GM13977 (cell line): ENCODE measurements around the gene MSI2.

Experiments
- DNase-seq: peaks from one replicate; pipeline ENCODE4 v3.0.0; 2012; ENCODE audit warnings: low spot score
- in situ Hi-C: fragments of 300-500 bp; cut with MboI; formaldehyde crosslinking; loops from one replicate; pipeline ENCODE4 v1.12.0; 2022; ENCODE audit warnings: low sequenced_read_pairs, low pct_unique_long_range_greater_than_20kb, mixed read lengths, inconsistent platforms; ENCODE audit not compliant: unreplicated experiment
- TF ChIP-seq, protein P1 (sequence below): IDR thresholded peaks from 2 replicates; pipeline ENCODE4 v1.5.1; 2012; ENCODE audit warnings: mild to moderate bottlenecking, control low read depth; ENCODE audit not compliant: insufficient read depth; ENCODE audit errors: extremely low read depth, missing control alignments

MSI2 gene

DNA sequence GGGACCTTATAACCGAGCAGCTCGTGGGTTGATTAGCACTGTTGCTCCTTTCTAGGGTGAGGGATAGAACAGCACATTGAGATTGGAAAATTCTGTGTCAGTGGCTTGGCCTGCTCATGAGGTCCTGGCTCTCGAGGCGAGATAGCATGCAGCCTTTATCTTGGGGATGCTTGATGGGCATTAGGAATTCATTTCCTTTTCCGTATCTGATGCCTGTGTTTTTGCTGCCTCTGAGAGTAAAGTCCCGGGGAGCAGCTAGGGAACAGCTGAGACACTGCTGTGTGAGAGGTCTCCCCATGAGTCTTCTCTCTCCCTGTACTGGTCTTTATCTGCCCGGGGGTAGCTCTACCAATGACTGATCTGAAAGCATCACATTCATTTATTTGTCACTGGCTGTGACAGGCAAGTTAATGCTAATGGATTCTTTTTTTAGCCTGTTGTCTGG, 14.5 kb downstream of the MSI2 start:
- TF ChIP-seq, protein P1, sequence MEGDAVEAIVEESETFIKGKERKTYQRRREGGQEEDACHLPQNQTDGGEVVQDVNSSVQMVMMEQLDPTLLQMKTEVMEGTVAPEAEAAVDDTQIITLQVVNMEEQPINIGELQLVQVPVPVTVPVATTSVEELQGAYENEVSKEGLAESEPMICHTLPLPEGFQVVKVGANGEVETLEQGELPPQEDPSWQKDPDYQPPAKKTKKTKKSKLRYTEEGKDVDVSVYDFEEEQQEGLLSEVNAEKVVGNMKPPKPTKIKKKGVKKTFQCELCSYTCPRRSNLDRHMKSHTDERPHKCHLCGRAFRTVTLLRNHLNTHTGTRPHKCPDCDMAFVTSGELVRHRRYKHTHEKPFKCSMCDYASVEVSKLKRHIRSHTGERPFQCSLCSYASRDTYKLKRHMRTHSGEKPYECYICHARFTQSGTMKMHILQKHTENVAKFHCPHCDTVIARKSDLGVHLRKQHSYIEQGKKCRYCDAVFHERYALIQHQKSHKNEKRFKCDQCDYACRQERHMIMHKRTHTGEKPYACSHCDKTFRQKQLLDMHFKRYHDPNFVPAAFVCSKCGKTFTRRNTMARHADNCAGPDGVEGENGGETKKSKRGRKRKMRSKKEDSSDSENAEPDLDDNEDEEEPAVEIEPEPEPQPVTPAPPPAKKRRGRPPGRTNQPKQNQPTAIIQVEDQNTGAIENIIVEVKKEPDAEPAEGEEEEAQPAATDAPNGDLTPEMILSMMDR: no peak
- in situ Hi-C loops: no loop called here
- DNase-seq: no peak

DNA sequence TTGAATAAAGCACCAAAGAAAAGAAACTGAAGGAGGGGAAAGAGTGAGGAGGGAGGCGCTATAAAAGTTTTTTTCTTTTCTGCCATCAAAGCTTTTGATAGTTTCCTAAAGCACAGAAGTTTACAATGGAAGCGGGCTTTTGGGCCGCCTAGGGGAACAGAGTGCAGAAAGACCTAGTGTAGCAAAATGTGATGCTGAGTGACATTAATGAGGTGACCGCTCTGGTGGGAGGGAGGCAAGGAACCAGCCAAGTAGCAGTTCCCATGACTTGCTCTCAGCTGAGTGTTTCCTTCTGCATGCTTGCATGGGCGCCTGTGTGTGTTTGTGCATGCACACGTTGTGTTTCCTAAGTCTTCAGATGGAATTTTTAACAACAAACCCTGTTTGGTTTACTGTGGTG, 15.5 kb downstream of the MSI2 start:
- in situ Hi-C loops: no loop called here
- TF ChIP-seq, protein P1: no peak
- DNase-seq: no peak

DNA sequence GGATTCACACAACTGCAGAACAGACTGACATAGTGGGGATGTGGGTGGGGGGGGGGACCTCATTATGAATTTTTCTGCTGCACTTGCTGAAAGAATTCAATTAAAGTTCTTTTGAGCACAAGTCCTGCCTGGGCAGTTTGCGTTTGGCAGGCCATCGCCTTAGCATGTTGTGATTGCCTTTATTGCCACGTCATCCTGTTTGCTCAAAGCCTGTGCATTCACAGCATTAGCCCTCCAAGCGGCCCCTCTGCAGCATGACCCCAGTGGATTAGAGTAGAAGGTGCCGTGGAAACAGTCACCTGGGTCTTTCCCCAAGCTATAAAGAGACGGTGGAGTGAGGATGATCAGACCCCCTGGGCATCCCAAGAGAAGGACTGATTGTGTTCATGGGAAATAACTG, 17.2 kb downstream of the MSI2 start:
- in situ Hi-C loops: no loop called here

DNA sequence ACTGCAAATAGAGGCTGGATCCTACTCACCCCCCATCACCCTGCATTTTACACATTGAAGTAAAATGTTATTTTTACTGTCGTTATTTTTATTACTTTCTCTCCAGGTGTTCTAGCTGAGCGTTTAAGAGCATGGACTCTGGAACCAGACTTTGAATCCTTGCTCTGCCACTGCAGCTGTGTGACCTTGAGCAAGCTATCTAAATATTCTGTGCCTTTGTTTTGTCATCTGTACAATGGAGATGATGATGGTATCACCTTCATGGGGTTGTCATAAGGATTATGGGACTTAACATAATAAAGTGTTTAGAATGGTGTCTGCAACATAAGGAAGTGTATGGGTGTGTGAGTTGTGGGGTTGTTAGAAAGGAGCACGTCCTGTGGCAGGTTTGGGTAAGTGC, 17.8 kb downstream of the MSI2 start:
- in situ Hi-C loops: no loop called here
- TF ChIP-seq, protein P1: no peak

More for the DNA sequence above, 17.2 kb downstream of the MSI2 start:
- TF ChIP-seq, protein P1: no peak
- DNase-seq: no peak

DNA sequence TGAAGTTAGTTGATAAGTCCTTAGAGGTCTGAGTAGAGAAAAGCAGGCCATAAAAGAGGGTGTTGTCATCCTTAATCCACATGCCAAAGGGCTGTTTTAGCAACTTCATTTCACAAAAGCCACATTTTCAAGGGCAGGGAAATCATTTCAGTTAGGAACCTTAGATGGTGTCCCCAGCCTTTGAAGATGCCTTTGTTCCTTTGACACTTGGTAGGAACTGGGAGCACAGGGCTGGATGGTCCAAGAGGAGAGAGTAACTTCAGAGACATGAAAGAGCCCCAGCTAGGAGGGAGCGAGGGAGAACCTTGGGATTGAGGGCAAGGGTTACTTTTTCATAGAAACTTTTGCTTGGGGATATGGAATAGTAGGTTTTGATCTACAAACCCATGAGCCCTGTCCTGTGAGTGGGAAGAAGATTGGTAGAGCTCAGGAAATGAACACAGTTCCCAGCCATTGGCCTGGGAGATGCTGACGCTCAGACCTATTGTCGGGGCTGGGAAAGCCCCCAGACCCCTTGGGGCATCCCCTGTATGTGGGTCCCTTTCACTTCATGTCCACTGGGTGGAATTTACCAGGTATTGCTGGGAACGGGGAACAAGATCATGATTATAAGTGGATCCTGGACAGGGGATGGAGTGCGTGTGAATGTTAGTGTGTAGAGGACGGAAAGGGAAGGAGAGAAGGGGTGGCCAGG, 18.9 kb downstream of the MSI2 start:
- in situ Hi-C loops: no loop called here
- TF ChIP-seq, protein P1: no peak
- peak; percentile 25 for DNase-seq

More for the DNA sequence above, 17.8 kb downstream of the MSI2 start:
- DNase-seq: no peak

DNA sequence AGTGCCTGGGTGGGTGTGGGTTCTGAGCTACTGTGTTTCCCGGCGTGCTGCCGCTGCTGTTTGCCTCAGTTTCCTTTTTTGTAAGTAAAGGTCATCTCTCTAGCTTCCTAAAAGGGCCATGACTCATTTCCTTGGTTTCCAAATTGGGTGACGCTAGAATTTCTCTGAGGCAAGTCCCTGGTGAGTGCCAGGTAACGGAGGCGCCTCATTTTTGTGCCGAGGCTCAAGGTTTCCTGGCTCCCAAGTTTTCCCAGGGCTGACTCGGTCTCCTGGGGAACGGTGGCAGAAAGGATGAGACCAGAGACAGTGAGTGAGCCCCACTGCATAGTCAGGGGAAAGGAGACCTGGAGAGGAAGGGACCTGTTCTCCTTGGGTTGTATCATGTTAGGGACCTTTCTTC, 20.3 kb downstream of the MSI2 start:
- in situ Hi-C loops: no loop called here
- DNase-seq: no peak
- TF ChIP-seq, protein P1: no peak
